Measurements from ENCODE around the gene KCNN1. TPM values are rescaled to one million over a fixed set of nuclear protein-coding genes. Genes with fewer than 3 reads are reported as not detected.
A peak's percentile ranks its signal among the peaks of the same experiment; 100 is the strongest.

Gene KCNN1
- total and polyA plus RNA-seq, 2 experiments from 2014 or later = 2.2 to 29.8 TPM

DNA sequence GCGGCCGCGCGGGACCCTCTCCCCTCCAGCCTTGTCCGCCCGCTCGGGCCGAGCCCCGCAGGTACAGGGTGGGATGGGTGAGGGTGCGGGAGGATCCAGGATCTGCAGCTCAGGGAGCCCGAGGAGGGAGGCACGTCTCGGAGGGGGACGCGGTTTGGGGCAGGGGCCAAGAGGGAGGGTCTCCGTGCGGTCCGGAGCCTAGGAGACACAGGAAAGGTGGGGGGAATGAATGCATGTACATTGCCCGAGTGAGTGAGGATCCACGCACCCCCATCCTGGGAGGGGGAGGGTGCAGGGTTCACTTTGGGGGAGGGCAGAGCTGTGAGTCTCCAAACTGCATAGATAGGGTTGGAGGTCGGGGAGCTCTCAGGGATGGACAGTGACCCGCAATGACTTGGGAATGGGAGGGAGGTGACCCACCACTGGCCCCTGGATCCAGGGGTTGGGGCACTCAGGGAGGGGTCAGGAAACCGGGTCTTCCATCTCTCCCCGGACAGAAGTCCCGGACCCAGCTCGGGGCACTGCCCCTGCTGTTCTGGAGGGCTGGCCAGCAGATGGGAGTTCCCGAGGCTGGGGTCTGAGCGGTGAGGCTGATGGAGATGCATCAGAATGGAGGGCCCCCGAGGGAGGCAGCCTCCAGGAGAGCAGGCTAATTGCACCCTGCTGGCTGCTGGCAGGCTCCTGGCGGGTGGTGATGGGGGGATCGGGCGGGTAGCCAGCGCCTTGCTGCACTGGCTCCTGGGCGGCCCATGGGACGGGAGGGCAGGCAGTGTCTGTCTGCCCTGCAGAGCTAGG is 547 bp downstream of the KCNN1 start:
- no peaks in the 10 kb centered on the region for H3K9me2 ChIP-seq (ENCODE audit: insufficient read depth)
- Mint-ChIP-seq H3K36me3 (ENCODE audit: low read depth) (no peaks in the 10 kb centered on the region), H3K27me3 (ENCODE audit: insufficient read depth, low read depth, poor library complexity) (peaks cover 21% of the 10 kb centered on the region), H3K4me3 (peak overlapping the region; percentile 84), H3K27ac (no peak overlapping the region), H3K4me1 (peaks cover 9% of the 10 kb centered on the region), H3K9me3 (no peaks in the 10 kb centered on the region; the same call in 2 of the 3 replicates)
- H3K4me2 ChIP-seq = peak overlapping the region; percentile 89
- H3K36me3 ChIP-seq (ENCODE audit: insufficient read depth) = no peaks in the 10 kb centered on the region
- no peaks in the 10 kb centered on the region; the same call in 1 of the 2 replicates for H4K20me1 ChIP-seq (replicated peaks; ENCODE audit: insufficient read depth)
- no peaks in the 10 kb centered on the region for H3F3A ChIP-seq (replicated peaks; ENCODE audit: low read depth)
- DNase-seq (ENCODE audit: low spot score) (no peak), ATAC-seq (peak; percentile 19)
- H3K4me1 ChIP-seq (ENCODE audit: insufficient read depth) = peaks cover 5% of the 10 kb centered on the region; the same call in 1 of the 2 replicates
- H3K79me2 ChIP-seq (replicated peaks; ENCODE audit: insufficient read depth) = no peaks in the 10 kb centered on the region
- no peak for TF ChIP-seq STAT1 (IDR thresholded peaks at IDR 0.05; ENCODE audit: unreplicated experiment)
- TF ChIP-seq, protein P1, sequence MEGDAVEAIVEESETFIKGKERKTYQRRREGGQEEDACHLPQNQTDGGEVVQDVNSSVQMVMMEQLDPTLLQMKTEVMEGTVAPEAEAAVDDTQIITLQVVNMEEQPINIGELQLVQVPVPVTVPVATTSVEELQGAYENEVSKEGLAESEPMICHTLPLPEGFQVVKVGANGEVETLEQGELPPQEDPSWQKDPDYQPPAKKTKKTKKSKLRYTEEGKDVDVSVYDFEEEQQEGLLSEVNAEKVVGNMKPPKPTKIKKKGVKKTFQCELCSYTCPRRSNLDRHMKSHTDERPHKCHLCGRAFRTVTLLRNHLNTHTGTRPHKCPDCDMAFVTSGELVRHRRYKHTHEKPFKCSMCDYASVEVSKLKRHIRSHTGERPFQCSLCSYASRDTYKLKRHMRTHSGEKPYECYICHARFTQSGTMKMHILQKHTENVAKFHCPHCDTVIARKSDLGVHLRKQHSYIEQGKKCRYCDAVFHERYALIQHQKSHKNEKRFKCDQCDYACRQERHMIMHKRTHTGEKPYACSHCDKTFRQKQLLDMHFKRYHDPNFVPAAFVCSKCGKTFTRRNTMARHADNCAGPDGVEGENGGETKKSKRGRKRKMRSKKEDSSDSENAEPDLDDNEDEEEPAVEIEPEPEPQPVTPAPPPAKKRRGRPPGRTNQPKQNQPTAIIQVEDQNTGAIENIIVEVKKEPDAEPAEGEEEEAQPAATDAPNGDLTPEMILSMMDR (conservative IDR thresholded peaks at IDR 0.05; ENCODE audit: low read depth in 2 of 2) = no peak
- no peak for TF ChIP-seq ZNF114 (CRISPR knock-in tag; IDR thresholded peaks at IDR 0.05)
- TF ChIP-seq, protein P2, sequence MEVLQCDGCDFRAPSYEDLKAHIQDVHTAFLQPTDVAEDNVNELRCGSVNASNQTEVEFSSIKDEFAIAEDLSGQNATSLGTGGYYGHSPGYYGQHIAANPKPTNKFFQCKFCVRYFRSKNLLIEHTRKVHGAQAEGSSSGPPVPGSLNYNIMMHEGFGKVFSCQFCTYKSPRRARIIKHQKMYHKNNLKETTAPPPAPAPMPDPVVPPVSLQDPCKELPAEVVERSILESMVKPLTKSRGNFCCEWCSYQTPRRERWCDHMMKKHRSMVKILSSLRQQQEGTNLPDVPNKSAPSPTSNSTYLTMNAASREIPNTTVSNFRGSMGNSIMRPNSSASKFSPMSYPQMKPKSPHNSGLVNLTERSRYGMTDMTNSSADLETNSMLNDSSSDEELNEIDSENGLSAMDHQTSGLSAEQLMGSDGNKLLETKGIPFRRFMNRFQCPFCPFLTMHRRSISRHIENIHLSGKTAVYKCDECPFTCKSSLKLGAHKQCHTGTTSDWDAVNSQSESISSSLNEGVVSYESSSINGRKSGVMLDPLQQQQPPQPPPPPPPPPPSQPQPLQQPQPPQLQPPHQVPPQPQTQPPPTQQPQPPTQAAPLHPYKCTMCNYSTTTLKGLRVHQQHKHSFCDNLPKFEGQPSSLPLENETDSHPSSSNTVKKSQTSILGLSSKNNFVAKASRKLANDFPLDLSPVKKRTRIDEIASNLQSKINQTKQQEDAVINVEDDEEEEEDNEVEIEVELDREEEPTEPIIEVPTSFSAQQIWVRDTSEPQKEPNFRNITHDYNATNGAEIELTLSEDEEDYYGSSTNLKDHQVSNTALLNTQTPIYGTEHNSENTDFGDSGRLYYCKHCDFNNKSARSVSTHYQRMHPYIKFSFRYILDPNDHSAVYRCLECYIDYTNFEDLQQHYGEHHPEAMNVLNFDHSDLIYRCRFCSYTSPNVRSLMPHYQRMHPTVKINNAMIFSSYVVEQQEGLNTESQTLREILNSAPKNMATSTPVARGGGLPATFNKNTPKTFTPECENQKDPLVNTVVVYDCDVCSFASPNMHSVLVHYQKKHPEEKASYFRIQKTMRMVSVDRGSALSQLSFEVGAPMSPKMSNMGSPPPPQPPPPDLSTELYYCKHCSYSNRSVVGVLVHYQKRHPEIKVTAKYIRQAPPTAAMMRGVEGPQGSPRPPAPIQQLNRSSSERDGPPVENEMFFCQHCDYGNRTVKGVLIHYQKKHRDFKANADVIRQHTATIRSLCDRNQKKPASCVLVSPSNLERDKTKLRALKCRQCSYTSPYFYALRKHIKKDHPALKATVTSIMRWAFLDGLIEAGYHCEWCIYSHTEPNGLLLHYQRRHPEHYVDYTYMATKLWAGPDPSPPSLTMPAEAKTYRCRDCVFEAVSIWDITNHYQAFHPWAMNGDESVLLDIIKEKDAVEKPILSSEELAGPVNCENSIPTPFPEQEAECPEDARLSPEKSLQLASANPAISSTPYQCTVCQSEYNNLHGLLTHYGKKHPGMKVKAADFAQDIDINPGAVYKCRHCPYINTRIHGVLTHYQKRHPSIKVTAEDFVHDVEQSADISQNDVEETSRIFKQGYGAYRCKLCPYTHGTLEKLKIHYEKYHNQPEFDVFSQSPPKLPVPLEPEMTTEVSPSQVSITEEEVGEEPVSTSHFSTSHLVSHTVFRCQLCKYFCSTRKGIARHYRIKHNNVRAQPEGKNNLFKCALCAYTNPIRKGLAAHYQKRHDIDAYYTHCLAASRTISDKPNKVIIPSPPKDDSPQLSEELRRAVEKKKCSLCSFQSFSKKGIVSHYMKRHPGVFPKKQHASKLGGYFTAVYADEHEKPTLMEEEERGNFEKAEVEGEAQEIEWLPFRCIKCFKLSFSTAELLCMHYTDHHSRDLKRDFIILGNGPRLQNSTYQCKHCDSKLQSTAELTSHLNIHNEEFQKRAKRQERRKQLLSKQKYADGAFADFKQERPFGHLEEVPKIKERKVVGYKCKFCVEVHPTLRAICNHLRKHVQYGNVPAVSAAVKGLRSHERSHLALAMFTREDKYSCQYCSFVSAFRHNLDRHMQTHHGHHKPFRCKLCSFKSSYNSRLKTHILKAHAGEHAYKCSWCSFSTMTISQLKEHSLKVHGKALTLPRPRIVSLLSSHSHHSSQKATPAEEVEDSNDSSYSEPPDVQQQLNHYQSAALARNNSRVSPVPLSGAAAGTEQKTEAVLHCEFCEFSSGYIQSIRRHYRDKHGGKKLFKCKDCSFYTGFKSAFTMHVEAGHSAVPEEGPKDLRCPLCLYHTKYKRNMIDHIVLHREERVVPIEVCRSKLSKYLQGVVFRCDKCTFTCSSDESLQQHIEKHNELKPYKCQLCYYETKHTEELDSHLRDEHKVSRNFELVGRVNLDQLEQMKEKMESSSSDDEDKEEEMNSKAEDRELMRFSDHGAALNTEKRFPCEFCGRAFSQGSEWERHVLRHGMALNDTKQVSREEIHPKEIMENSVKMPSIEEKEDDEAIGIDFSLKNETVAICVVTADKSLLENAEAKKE (CRISPR knock-in tag; IDR thresholded peaks at IDR 0.05) = no peak
- no peak for TF ChIP-seq ZNF331 (CRISPR knock-in tag; IDR thresholded peaks at IDR 0.05; ENCODE audit: low read depth)
- TF ChIP-seq CREB1 (CRISPR knock-in tag; IDR thresholded peaks at IDR 0.05; ENCODE audit: low read depth) = no peak
- no peak for TF ChIP-seq EZH2phosphoT487 (IDR thresholded peaks at IDR 0.05; ENCODE audit: unreplicated experiment)
- peaks cover 13% of the 10 kb centered on the region; the same call in 1 of the 2 replicates for H3K27me3 ChIP-seq (ENCODE audit: insufficient read depth)
- no peak overlapping the region for H3K27ac ChIP-seq (ENCODE audit: low read depth)
- peak overlapping the region; percentile 56 for H2AFZ ChIP-seq
- peak overlapping the region; percentile 83 for H3K4me3 ChIP-seq
